Activated CD8-positive, alpha-beta memory T cell treated with anti-CD3 and anti-CD28 coated beads for 48 hours (primary cell): ENCODE data around the gene CSF2RB.

Experiments used
- DNase-seq, 3 experiments: peaks; one replicate each; pipeline ENCODE4 v3.0.0-alpha.2; 2020; ENCODE audit warnings: low read depth in 2 of 3, low spot score in 2 of 3

CSF2RB gene

GRCh38 chr22:36918586-36919284 lies 5.3 kb downstream of the CSF2RB start:
- DNase-seq = no peak

GRCh38 chr22:36921309-36922104 lies 8.1 kb downstream of the CSF2RB start:
- DNase-seq = no peak

DNA sequence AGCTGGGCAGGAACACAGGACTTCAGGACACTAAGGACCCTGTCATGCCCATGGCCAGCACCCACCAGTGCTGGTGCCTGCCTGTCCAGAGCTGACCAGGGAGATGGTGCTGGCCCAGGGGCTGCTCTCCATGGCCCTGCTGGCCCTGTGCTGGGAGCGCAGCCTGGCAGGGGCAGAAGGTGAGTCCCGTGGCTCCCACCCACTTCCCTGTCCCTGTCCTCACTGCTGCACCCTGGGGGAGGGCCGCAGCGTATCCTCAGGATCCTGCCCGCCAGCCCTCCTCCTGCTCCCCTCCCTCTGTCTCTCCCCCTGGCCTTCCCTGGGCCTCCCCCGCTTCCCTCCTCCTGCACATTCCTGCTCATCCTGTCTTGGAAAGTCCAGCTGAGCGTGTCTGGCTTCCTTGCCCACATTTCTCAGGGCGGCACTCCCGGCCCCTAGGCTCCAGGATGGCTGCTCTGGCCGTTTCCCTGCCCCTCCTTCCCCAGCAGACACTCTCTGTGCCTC lies 8.7 kb downstream of the CSF2RB start:
- DNase-seq = no peak

- no peak for DNase-seq
Measured at GRCh38 chr22:36922711-36923110, 9.3 kb downstream of the CSF2RB start.

DNA sequence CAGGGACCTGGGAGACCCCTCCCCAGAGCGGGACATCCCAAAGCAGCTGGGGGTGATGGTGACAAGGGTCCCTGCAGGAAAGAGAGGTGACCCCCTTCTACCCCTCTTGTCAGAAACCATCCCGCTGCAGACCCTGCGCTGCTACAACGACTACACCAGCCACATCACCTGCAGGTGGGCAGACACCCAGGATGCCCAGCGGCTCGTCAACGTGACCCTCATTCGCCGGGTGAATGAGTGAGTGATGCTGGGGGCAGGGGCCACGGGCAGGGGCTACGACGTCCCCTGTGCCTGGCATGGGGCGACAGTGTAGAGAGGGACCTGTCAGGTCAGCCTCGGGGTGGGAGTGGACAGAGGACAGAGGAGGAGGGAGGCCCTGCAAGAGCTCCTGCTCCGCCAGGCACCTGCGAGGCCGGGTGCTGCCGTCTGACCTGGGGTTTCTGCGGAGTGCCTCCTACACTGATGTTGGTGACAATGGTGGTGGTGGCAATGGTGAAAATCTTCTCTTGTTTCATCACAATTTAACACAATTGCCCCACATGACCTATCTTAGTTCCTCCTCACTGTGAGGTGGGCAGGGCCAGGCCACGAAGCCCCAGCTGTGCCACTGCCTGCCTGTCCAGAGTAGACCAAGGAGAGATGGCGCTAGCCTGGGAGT lies 9.8 kb downstream of the CSF2RB start:
- DNase-seq = no peak

DNA sequence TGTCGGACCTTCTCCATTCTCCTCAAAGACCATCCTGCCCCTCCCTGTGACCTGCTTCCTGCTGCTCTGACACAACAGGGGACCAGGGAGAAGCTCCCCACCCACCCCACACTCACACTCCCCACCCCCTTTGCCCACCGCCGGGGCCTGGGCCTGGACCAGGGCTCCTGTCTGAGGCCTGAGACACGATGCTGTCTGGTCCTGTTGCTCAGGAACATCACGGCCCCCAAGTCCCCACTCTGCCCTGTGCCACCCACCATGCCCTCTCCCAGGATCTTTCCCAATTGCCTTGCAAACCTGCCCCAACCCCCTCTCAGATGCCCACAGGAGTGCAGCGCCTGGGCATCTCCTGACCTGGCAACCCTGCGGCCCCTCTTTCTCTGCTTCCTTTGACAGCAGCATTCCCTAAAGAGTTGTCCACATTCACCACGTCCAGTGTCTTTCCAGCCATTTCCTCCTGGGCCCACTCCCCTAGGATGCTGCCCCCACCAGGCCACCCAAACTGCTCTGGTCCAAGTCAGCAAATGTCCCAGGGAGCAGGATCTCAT lies 10.8 kb downstream of the CSF2RB start:
- no peak for DNase-seq

- no peak for DNase-seq
Measured at GRCh38 chr22:36925388-36926290, 12.2 kb downstream of the CSF2RB start.

GRCh38 chr22:36926309-36926708 lies 12.9 kb downstream of the CSF2RB start:
- DNase-seq = no peak

DNA sequence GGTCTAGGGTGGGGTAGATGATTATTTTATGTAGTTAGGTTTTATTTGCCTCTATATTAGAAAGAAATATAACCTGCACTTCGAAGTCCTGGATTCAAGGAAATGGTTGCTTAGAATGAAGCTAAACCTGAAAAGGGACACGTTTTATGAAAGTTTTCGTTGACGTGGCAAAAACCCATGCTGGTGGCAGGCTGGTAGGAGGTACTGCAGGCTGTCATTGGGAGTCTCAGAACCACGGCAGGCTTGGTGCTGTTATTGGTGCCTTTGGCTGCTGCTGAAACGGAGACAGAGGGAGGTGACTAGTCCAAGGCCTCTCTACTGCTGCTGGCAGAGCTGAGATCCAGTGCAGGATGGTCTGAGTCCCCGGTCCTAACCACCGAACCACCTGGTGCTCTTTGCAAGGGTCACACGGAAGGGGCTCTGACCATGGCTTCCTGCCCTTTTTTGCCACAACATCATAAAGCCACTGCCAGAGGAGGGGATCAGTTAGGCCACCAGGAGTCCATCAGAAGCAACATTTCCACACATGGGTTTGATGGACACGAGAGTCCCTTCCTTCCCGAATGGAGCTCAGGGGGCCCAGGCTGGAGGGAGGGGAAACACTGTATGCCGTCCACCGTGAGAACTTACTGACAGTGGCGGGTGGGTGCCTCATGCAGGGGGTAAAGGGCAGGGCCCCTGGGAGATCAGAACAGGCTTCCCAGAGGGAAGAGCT lies 13.4 kb downstream of the CSF2RB start:
- DNase-seq = no peak

GRCh38 chr22:36927671-36928070 lies 14.2 kb downstream of the CSF2RB start:
- DNase-seq = no peak

GRCh38 chr22:36928196-36928595 lies 14.8 kb downstream of the CSF2RB start:
- no peak for DNase-seq

DNA sequence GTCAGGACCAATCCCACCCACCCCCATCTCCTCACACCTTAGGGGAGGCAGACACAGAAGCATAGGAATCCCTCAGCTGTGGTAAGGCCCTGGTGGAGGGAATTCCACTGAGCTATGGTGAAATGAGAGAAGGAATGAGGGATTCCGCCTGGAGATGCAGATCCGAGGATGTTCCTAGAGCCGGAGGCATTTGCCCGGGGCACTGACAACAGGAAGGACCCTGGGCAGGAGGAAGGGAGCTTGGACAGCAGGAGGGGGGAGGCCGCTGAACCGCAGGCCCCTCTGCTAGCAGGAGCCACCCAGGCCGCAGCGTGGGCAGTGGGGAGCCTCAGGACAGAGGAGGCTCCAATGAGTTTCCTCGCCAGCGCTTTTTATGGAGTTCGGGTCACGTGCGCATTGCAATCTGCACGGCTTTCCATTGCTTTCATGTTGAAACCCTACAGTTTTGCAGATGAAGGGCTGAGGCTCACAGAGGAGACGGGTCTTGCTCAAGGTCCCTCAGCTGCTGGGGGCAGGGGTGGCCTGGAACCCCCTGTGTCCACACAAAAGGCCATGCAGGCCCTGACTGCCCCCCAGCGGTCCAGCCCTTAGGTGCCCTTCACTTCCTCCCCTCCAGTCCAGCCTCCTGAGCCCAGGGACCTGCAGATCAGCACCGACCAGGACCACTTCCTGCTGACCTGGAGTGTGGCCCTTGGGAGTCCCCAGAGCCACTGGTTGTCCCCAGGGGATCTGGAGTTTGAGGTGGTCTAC lies 15.5 kb downstream of the CSF2RB start:
- no peak for DNase-seq

GRCh38 chr22:36929621-36930020 lies 16.2 kb downstream of the CSF2RB start:
- DNase-seq = no peak

DNA sequence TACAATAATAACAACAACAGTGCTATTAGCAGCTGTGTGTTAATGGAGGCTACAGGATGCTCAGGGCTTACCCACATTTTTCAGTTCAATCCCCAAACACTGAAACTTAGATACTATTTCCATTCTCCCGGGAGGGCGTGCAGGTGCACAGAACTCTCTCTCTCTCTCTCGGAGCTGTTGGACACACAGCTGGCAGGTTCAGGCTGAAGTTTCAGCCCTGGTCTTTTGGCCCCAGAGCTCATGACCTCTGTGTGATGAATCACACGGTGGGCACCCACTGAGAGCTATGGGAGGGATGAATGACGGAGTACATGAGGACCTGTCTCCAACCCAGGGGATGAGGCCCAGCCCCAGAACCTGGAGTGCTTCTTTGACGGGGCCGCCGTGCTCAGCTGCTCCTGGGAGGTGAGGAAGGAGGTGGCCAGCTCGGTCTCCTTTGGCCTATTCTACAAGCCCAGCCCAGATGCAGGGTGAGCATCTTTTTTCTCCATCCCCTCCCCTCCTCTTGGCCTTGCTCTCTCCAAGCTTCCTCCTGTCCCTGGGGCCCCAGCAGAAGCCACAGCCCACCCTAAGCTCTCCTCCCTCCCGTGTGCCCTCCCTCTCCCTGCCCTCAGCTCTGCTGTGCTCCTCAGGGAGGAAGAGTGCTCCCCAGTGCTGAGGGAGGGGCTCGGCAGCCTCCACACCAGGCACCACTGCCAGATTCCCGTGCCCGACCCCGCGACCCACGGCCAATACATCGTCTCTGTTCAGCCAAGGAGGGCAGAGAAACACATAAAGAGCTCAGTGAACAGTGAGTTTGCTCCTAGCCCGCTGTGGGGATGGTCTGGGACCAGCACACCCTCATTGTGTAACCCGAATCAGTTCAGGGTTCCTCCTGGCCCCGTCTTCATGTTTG lies 16.9 kb downstream of the CSF2RB start:
- DNase-seq = no peak

GRCh38 chr22:36931446-36931845 lies 18.0 kb downstream of the CSF2RB start:
- no peak for DNase-seq

DNA sequence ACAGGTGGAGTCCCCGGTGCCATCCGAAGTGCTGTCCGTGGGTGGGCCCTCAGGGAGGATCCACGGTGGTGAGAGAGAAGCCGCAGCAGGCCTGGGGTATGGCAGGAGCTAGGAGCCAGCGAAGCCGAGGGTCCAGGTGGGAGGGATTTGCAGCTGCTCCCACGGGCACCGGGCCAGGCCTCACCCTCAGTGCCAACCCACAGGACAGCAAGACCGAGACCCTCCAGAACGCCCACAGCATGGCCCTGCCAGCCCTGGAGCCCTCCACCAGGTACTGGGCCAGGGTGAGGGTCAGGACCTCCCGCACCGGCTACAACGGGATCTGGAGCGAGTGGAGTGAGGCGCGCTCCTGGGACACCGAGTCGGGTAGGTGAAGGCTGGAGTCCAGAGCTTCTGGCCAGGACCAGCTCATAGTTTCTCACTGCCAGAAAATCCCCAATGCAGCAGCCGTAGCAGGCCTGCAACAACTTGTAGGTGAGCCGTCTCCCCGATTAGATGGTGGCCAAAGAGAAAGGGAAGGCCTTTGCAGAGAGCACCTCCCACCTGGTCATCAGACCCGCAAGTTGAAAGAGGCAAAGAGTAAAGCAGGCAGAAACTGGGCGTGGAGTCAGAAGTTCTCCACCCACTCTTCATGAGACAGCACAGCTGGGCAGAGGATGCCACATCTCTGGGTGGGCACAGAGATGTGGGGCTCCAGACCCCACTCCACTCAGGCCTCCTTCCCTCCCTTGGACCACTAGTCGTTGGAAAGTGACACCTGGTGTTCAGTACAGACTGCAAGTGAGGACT lies 20.4 kb downstream of the CSF2RB start:
- DNase-seq = no peak
